Gastroesophageal sphincter (tissue), 4 donors: ENCODE measurements around the gene SLC37A1. TPM values are rescaled to one million over a fixed set of nuclear protein-coding genes. Genes with fewer than 3 reads are reported as not detected.

Experiments
- ATAC-seq: fragments of 150-250 bp; one replicate; pipeline ENCODE4 v1.9.1; 2016; ENCODE audit warnings: mild to moderate bottlenecking, moderate library complexity
- H3K27ac ChIP-seq, 4 donors: fragments of 200-600 bp; sonication (generic) in 3 of 4; 1 replicate in 3 of 4; 2 replicates in 1 of 4; pipeline ENCODE4 v1.5.1; 2016 to 2019
- H3K27me3 ChIP-seq: fragments of 200-600 bp; sonication (generic); one replicate; pipeline ENCODE4 v1.5.1; 2019
- H3K36me3 ChIP-seq, 2 donors: fragments of 200-600 bp; sonication (generic); one replicate each; pipeline ENCODE4 v1.5.1; 2019; ENCODE audit warnings: control low read depth in 1 of 2
- H3K4me1 ChIP-seq, 3 donors: fragments of 200-600 bp; sonication (generic); 1 replicate in 2 of 3; 2 replicates in 1 of 3; pipeline ENCODE4 v1.5.1; 2016 to 2019; ENCODE audit warnings: control low read depth in 2 of 3
- H3K4me3 ChIP-seq, 2 donors: fragments of 200-600 bp; sonication (generic); one replicate each; pipeline ENCODE4 v1.5.1; 2019; ENCODE audit warnings: mild to moderate bottlenecking in 1 of 2, moderate library complexity in 1 of 2
- H3K9me3 ChIP-seq, 3 donors: fragments of 200-600 bp; sonication (generic); one replicate each; pipeline ENCODE4 v1.5.1; 2017 to 2019; ENCODE audit warnings: control low read depth in 2 of 3
- CTCF ChIP-seq, 4 experiments: fragments of 200-600 bp in 2 of 4; fragments of 450-650 bp in 2 of 4; sonication (generic) in 1 of 4; IDR thresholded peaks; one replicate each; pipeline ENCODE4 v1.5.1; 2017 to 2019; ENCODE audit warnings: antibody characterized with exemption in 4 of 4, mild to moderate bottlenecking in 2 of 4, moderate library complexity in 2 of 4
- EP300 ChIP-seq: sonication (generic); formaldehyde crosslinking; IDR thresholded peaks from one replicate; pipeline ENCODE4 v1.6.1; 2017; ENCODE audit warnings: antibody characterized with exemption, mild to moderate bottlenecking
- POLR2A ChIP-seq, 2 donors: fragments of 450-650 bp; IDR thresholded peaks; one replicate each; pipeline ENCODE4 v1.6.1; 2017; ENCODE audit warnings: antibody characterized with exemption in 2 of 2, mild to moderate bottlenecking in 2 of 2, moderate library complexity in 1 of 2
- POLR2AphosphoS5 ChIP-seq: sonication (generic); formaldehyde crosslinking; IDR thresholded peaks from one replicate; pipeline ENCODE4 v1.6.1; 2017; ENCODE audit warnings: antibody characterized with exemption
- WGBS, 2 donors: methylation state at CpG; one replicate each; pipeline ENCODE4 v1.1.5; 2018; ENCODE audit warnings: low coverage in 1 of 2; 5-methylcytosine and 5-hydroxymethylcytosine counted together
- total RNA-seq, 4 donors: library from RNA; depleted of rRNA; stranded (reverse); fragments of >200 nt; gene quantifications; one replicate each; pipeline ENCODE4 v1.1.0, GENCODE V29; 2016

The SLC37A1 gene
- total RNA-seq, 4 donors from 2014 or later: 3.7 to 7.8 (median 4.3) TPM

GRCh38 chr21:42480736-42481135 lies 32.9 kb upstream of the SLC37A1 start:
- 70 to 91% methylated on average over 2 to 10 of the region's 10 CpGs for WGBS, 2 donors
- Histone ChIP-seq H3K9me3 (no peaks in the 10 kb centered on the region), H3K27me3 (peaks cover 10% of the 10 kb centered on the region), H3K4me3 (no peak overlapping the region), H3K36me3 (no peaks in the 10 kb centered on the region), H3K4me1 (peaks cover 0 to 5% (median 0%) of the 10 kb centered on the region in 3 donors), H3K27ac (no peak overlapping the region)
- TF ChIP-seq CTCF (IDR thresholded peaks at IDR 0.05) (no peak), POLR2A (IDR thresholded peaks at IDR 0.05) (no peak), EP300 (no peak), POLR2AphosphoS5 (no peak)
- ATAC-seq: no peak

- no peak for ATAC-seq
- 86 to 96% methylated on average over 3 to 4 of the region's 4 CpGs for WGBS, 2 donors
- H3K4me3 ChIP-seq: no peak overlapping the region
Observed at GRCh38 chr21:42481169-42481568, 32.5 kb upstream of the SLC37A1 start.

GRCh38 chr21:42484966-42485365 lies 28.7 kb upstream of the SLC37A1 start:
- TF ChIP-seq POLR2A (IDR thresholded peaks at IDR 0.05) (no peak), POLR2AphosphoS5 (no peak), EP300 (no peak), CTCF (IDR thresholded peaks at IDR 0.05) (no peak)
- H3K27ac ChIP-seq: no peak overlapping the region
- H3K27me3 ChIP-seq: peaks cover 6% of the 10 kb centered on the region
- no peaks in the 10 kb centered on the region for H3K36me3 ChIP-seq
- H3K9me3 ChIP-seq: no peaks in the 10 kb centered on the region
- ATAC-seq: no peak
- no peak overlapping the region for H3K4me3 ChIP-seq
- 83 to 100% methylated on average over 1 to 2 of the region's 7 CpGs for WGBS, 2 donors
- H3K4me1 ChIP-seq: peaks cover 0 to 17% (median 0%) of the 10 kb centered on the region in 3 donors

More at GRCh38 chr21:42481169-42481568, 32.5 kb upstream of the SLC37A1 start:
- Histone ChIP-seq H3K4me1 (peaks cover 0 to 9% (median 0%) of the 10 kb centered on the region in 3 donors), H3K27ac (no peak overlapping the region), H3K36me3 (no peaks in the 10 kb centered on the region), H3K9me3 (no peaks in the 10 kb centered on the region), H3K27me3 (peaks cover 5% of the 10 kb centered on the region)
- TF ChIP-seq EP300: no peak
- no peak for TF ChIP-seq CTCF (IDR thresholded peaks at IDR 0.05)
- no peak for TF ChIP-seq POLR2A (IDR thresholded peaks at IDR 0.05)
- no peak for TF ChIP-seq POLR2AphosphoS5

GRCh38 chr21:42486072-42486471 lies 27.6 kb upstream of the SLC37A1 start:
- 0 to 27% methylated on average over 1 to 4 of the region's 6 CpGs for WGBS, 2 donors

More at GRCh38 chr21:42486072-42486471, 27.6 kb upstream of the SLC37A1 start:
- peaks cover 0 to 17% (median 0%) of the 10 kb centered on the region in 3 donors for H3K4me1 ChIP-seq
- peaks cover 8% of the 10 kb centered on the region for H3K27me3 ChIP-seq
- ATAC-seq: no peak
- no peaks in the 10 kb centered on the region for H3K36me3 ChIP-seq
- peak overlapping the region in 1 of 4 donors; percentile 37 for H3K27ac ChIP-seq
- H3K9me3 ChIP-seq: no peaks in the 10 kb centered on the region
- TF ChIP-seq POLR2A (IDR thresholded peaks at IDR 0.05) (no peak), POLR2AphosphoS5 (no peak), CTCF (IDR thresholded peaks at IDR 0.05) (no peak), EP300 (no peak)
- H3K4me3 ChIP-seq: no peak overlapping the region
